NCI-H446 (cell line): ENCODE results near the gene TAC4.

Experiments
- DNase-seq, 2 experiments: peaks; one replicate each; lab custom pipeline; 2025; lab: John Stamatoyannopoulos, UW

TAC4 gene

GRCh38 chr17:49848019-49848473, at the start of gene TAC4:
Gene TAC4, minus strand, starts transcription at chr17:49848069. Its CDS starts 52 bp downstream, at chr17:49848017.
- DNase-seq = no peak

GRCh38 chr17:49896860-49897259, 49.0 kb upstream of the TAC4 start:
- no peak for DNase-seq

- DNase-seq = no peak
Observed at GRCh38 chr17:49896222-49896621, 48.4 kb upstream of the TAC4 start.

GRCh38 chr17:49895812-49896211, 47.9 kb upstream of the TAC4 start:
- no peak for DNase-seq

GRCh38 chr17:49894761-49895160, 46.9 kb upstream of the TAC4 start:
- no peak for DNase-seq

- no peak for DNase-seq
Observed at GRCh38 chr17:49891694-49892389, 44.0 kb upstream of the TAC4 start.

- DNase-seq = no peak
Observed at GRCh38 chr17:49891271-49891670, 43.4 kb upstream of the TAC4 start.

- no peak for DNase-seq
Observed at GRCh38 chr17:49890852-49891251, 43.0 kb upstream of the TAC4 start.

GRCh38 chr17:49890077-49890821, 42.4 kb upstream of the TAC4 start:
- no peak for DNase-seq

- DNase-seq = no peak
Observed at GRCh38 chr17:49889500-49889899, 41.6 kb upstream of the TAC4 start.

- DNase-seq = no peak
Observed at GRCh38 chr17:49887744-49888360, 40.0 kb upstream of the TAC4 start.

GRCh38 chr17:49887086-49887743, 39.3 kb upstream of the TAC4 start:
- no peak for DNase-seq

- DNase-seq = no peak
Observed at GRCh38 chr17:49886036-49886435, 38.2 kb upstream of the TAC4 start.

GRCh38 chr17:49882434-49882833, 34.6 kb upstream of the TAC4 start:
- DNase-seq = no peak

- no peak for DNase-seq
Observed at GRCh38 chr17:49881054-49881402, 33.2 kb upstream of the TAC4 start.

- peak in 1 of 2 experiments; percentile 51 for DNase-seq
Observed at GRCh38 chr17:49880291-49881053, 32.6 kb upstream of the TAC4 start.

- no peak for DNase-seq
Observed at GRCh38 chr17:49878931-49879904, 31.3 kb upstream of the TAC4 start.

GRCh38 chr17:49875685-49876084, 27.8 kb upstream of the TAC4 start:
- DNase-seq = no peak

- DNase-seq = no peak
Observed at GRCh38 chr17:49874911-49875310, 27.0 kb upstream of the TAC4 start.

- DNase-seq = no peak
Observed at GRCh38 chr17:49873926-49874325, 26.1 kb upstream of the TAC4 start.

- DNase-seq = no peak
Observed at GRCh38 chr17:49873466-49873865, 25.6 kb upstream of the TAC4 start.
